Measurements from ENCODE around the gene CNTNAP2.
"Not testable (repeated sequence)": the region's sequence is repeated elsewhere in the genome, so short reads cannot be mapped to it uniquely, and the experiment has no call there.

CNTNAP2 gene

GRCh38 chr7:146201945-146202344 is 85.3 kb downstream of the CNTNAP2 start:
- Mint-ChIP-seq H3K27me3 (no peaks in the 10 kb centered on the region), H3K9me3 (peaks cover 0 to 1% of the 10 kb centered on the region in 2 donors)
- ATAC-seq (replicated peaks): no peak

GRCh38 chr7:146206270-146206669 is 89.7 kb downstream of the CNTNAP2 start:
- Mint-ChIP-seq H3K27ac (no peak overlapping the region), H3K9me3 (no peaks in the 10 kb centered on the region), H3K27me3 (no peaks in the 10 kb centered on the region), H3K4me1 (no peaks in the 10 kb centered on the region), H3K36me3 (no peaks in the 10 kb centered on the region), H3K4me3 (no peak overlapping the region)
- ATAC-seq (replicated peaks) (no peak), DNase-seq (no peak)

More at GRCh38 chr7:146201945-146202344, 85.3 kb downstream of the CNTNAP2 start:
- H3K27ac Mint-ChIP-seq: no peak overlapping the region
- no peak for DNase-seq
- H3K4me3 Mint-ChIP-seq: no peak overlapping the region
- H3K36me3 Mint-ChIP-seq: no peaks in the 10 kb centered on the region
- no peaks in the 10 kb centered on the region for H3K4me1 Mint-ChIP-seq

- ATAC-seq (replicated peaks): no peak
- Mint-ChIP-seq H3K27ac (no peak overlapping the region), H3K4me1 (no peaks in the 10 kb centered on the region)
These were observed 91.9 kb downstream of the CNTNAP2 start for GRCh38 chr7:146208492-146208891.

GRCh38 chr7:146214842-146215241 is 98.2 kb downstream of the CNTNAP2 start:
- Mint-ChIP-seq H3K9me3 (peaks cover 0 to 2% of the 10 kb centered on the region in 2 donors), H3K36me3 (no peaks in the 10 kb centered on the region), H3K27ac (no peak overlapping the region), H3K27me3 (no peaks in the 10 kb centered on the region), H3K4me3 (no peak overlapping the region), H3K4me1 (no peaks in the 10 kb centered on the region)
- DNase-seq (no peak), ATAC-seq (replicated peaks) (no peak)

More at GRCh38 chr7:146208492-146208891, 91.9 kb downstream of the CNTNAP2 start:
- H3K4me3 Mint-ChIP-seq: no peak overlapping the region
- DNase-seq: no peak
- H3K36me3 Mint-ChIP-seq: no peaks in the 10 kb centered on the region
- H3K27me3 Mint-ChIP-seq: no peaks in the 10 kb centered on the region
- no peaks in the 10 kb centered on the region for H3K9me3 Mint-ChIP-seq

- no peak for ATAC-seq (replicated peaks)
- H3K4me3 Mint-ChIP-seq: no peak overlapping the region
- H3K4me1 Mint-ChIP-seq: no peaks in the 10 kb centered on the region
- no peaks in the 10 kb centered on the region for H3K36me3 Mint-ChIP-seq
- H3K27ac Mint-ChIP-seq: no peak overlapping the region
- peaks cover 0 to 2% of the 10 kb centered on the region in 2 donors for H3K9me3 Mint-ChIP-seq
- no peaks in the 10 kb centered on the region for H3K27me3 Mint-ChIP-seq
- no peak for DNase-seq
These were observed 99.9 kb downstream of the CNTNAP2 start for GRCh38 chr7:146216396-146217041.

- no peak overlapping the region for H3K27ac Mint-ChIP-seq
- ATAC-seq (replicated peaks) (no peak), DNase-seq (no peak)
- no peaks in the 10 kb centered on the region for H3K27me3 Mint-ChIP-seq
- no peaks in the 10 kb centered on the region for H3K36me3 Mint-ChIP-seq
- H3K4me1 Mint-ChIP-seq: no peaks in the 10 kb centered on the region
- H3K4me3 Mint-ChIP-seq: no peak overlapping the region
- peaks cover 3% of the 10 kb centered on the region in 2 donors for H3K9me3 Mint-ChIP-seq
These were observed 107.2 kb downstream of the CNTNAP2 start for GRCh38 chr7:146223851-146224250.

GRCh38 chr7:146232604-146233003 is 116.0 kb downstream of the CNTNAP2 start:
- H3K4me1 Mint-ChIP-seq: no peaks in the 10 kb centered on the region

GRCh38 chr7:146235195-146235594 is 118.6 kb downstream of the CNTNAP2 start:
- no peaks in the 10 kb centered on the region for H3K4me1 Mint-ChIP-seq
- no peak overlapping the region for H3K4me3 Mint-ChIP-seq
- no peaks in the 10 kb centered on the region for H3K27me3 Mint-ChIP-seq
- DNase-seq: no peak
- H3K27ac Mint-ChIP-seq: no peak overlapping the region
- H3K36me3 Mint-ChIP-seq: no peaks in the 10 kb centered on the region
- peaks cover 2 to 4% of the 10 kb centered on the region in 2 donors for H3K9me3 Mint-ChIP-seq
- ATAC-seq (replicated peaks): no peak

More at GRCh38 chr7:146232604-146233003, 116.0 kb downstream of the CNTNAP2 start:
- no peak overlapping the region for H3K27ac Mint-ChIP-seq
- no peak overlapping the region for H3K4me3 Mint-ChIP-seq
- no peaks in the 10 kb centered on the region for H3K36me3 Mint-ChIP-seq
- no peaks in the 10 kb centered on the region for H3K27me3 Mint-ChIP-seq
- DNase-seq (no peak), ATAC-seq (replicated peaks) (no peak)
- no peaks in the 10 kb centered on the region for H3K9me3 Mint-ChIP-seq

GRCh38 chr7:146242661-146243060 is 126.1 kb downstream of the CNTNAP2 start:
- H3K27ac Mint-ChIP-seq: no peak overlapping the region
- no peaks in the 10 kb centered on the region for H3K4me1 Mint-ChIP-seq
- H3K9me3 Mint-ChIP-seq: peaks cover 8 to 20% of the 10 kb centered on the region in 2 donors
- peaks cover 0 to 8% of the 10 kb centered on the region in 2 donors for H3K27me3 Mint-ChIP-seq
- no peak for ATAC-seq (replicated peaks)
- no peaks in the 10 kb centered on the region for H3K36me3 Mint-ChIP-seq
- no peak overlapping the region for H3K4me3 Mint-ChIP-seq
- no peak for DNase-seq

GRCh38 chr7:146247991-146248390 is 131.4 kb downstream of the CNTNAP2 start:
- H3K9me3 Mint-ChIP-seq: peaks cover 11 to 22% of the 10 kb centered on the region in 2 donors
- not testable (repeated sequence) for ATAC-seq (replicated peaks)
- H3K27me3 Mint-ChIP-seq: peaks cover 0 to 11% of the 10 kb centered on the region in 2 donors

GRCh38 chr7:146248744-146249143 is 132.1 kb downstream of the CNTNAP2 start:
- Mint-ChIP-seq H3K9me3 (peaks cover 11 to 22% of the 10 kb centered on the region in 2 donors), H3K27me3 (peaks cover 0 to 11% of the 10 kb centered on the region in 2 donors)
- not testable (repeated sequence) for H3K36me3 Mint-ChIP-seq; H3K27ac Mint-ChIP-seq; H3K4me3 Mint-ChIP-seq; ATAC-seq (replicated peaks); H3K4me1 Mint-ChIP-seq; DNase-seq

More at GRCh38 chr7:146247991-146248390, 131.4 kb downstream of the CNTNAP2 start:
- not testable (repeated sequence) for H3K4me1 Mint-ChIP-seq, H3K36me3 Mint-ChIP-seq, DNase-seq, H3K27ac Mint-ChIP-seq, H3K4me3 Mint-ChIP-seq

GRCh38 chr7:146249272-146249671 is 132.7 kb downstream of the CNTNAP2 start:
- H3K27me3 Mint-ChIP-seq: peaks cover 0 to 11% of the 10 kb centered on the region in 2 donors
- no peaks in the 10 kb centered on the region for H3K36me3 Mint-ChIP-seq
- peaks cover 0 to 4% of the 10 kb centered on the region in 2 donors for H3K4me1 Mint-ChIP-seq
- H3K9me3 Mint-ChIP-seq: peaks cover 11 to 22% of the 10 kb centered on the region in 2 donors
- ATAC-seq (replicated peaks) (no peak), DNase-seq (no peak)
- H3K27ac Mint-ChIP-seq: no peak overlapping the region
- H3K4me3 Mint-ChIP-seq: no peak overlapping the region

GRCh38 chr7:146255609-146256008 is 139.0 kb downstream of the CNTNAP2 start:
- H3K4me3 Mint-ChIP-seq: no peak overlapping the region
- no peaks in the 10 kb centered on the region for H3K36me3 Mint-ChIP-seq
- no peak overlapping the region for H3K27ac Mint-ChIP-seq
- peaks cover 0 to 11% of the 10 kb centered on the region in 2 donors for H3K9me3 Mint-ChIP-seq
- DNase-seq (no peak), ATAC-seq (replicated peaks) (no peak)
- H3K27me3 Mint-ChIP-seq: no peaks in the 10 kb centered on the region
- no peaks in the 10 kb centered on the region for H3K4me1 Mint-ChIP-seq

- DNase-seq (no peak), ATAC-seq (replicated peaks) (no peak)
- Mint-ChIP-seq H3K27me3 (no peaks in the 10 kb centered on the region), H3K9me3 (peaks cover 1 to 10% of the 10 kb centered on the region in 2 donors), H3K4me3 (no peak overlapping the region), H3K4me1 (no peaks in the 10 kb centered on the region), H3K27ac (no peak overlapping the region), H3K36me3 (no peaks in the 10 kb centered on the region)
These were observed 145.9 kb downstream of the CNTNAP2 start for GRCh38 chr7:146262527-146262926.

- Mint-ChIP-seq H3K27ac (no peak overlapping the region), H3K27me3 (no peaks in the 10 kb centered on the region), H3K9me3 (peaks cover 4% of the 10 kb centered on the region in 2 donors), H3K4me1 (peaks cover 0 to 1% of the 10 kb centered on the region in 2 donors), H3K36me3 (no peaks in the 10 kb centered on the region), H3K4me3 (no peak overlapping the region)
- ATAC-seq (replicated peaks) (no peak), DNase-seq (no peak)
These were observed 160.3 kb downstream of the CNTNAP2 start for GRCh38 chr7:146276888-146277287.

Data from stimulated activated naive B cell treated with anti-CD40 and anti-IgM and Interleukin-4, amounts not matched to agents 10 μg/mL and 1 μg/mL and 100 μg/mL, for 72 hours (primary cell).